OCI-LY1 (cell line): Measurements from ENCODE around the gene NSD1.

Experiments
- CTCF ChIP-seq: fragments of 200-600 bp; sonication (generic), shearing (Covaris generic); IDR thresholded peaks from 2 replicates; pipeline ENCODE4 v1.5.1; 2017; ENCODE audit warnings: mild to moderate bottlenecking, antibody characterized with exemption, low read length, moderate library complexity, mixed read lengths
- EZH2 ChIP-seq: fragments of 200-600 bp; sonication (generic), shearing (Covaris generic); IDR thresholded peaks from 2 replicates; pipeline ENCODE4 v1.8.0; 2017; ENCODE audit warnings: borderline replicate concordance, mixed run types, mild to moderate bottlenecking, antibody characterized with exemption, low read length, moderate library complexity, mixed read lengths

- TF ChIP-seq EZH2 (no peak), CTCF (no peak)
These were observed 93.3 kb downstream of the NSD1 start for GRCh38 chr5:177226860-177227259.
